Stimulated activated CD4-positive, alpha-beta T cell treated with anti-CD3 and anti-CD28 coated beads, TNF-alpha, amount 100 ng/mL, for 48 hours (primary cell): ENCODE results near the gene NXPH3.

ENCODE experiments used
- DNase-seq, 3 donors: peaks; one replicate each; pipeline ENCODE4 v3.0.0-alpha.2; 2020; ENCODE audit warnings: low read depth in 3 of 3

Gene NXPH3

DNA sequence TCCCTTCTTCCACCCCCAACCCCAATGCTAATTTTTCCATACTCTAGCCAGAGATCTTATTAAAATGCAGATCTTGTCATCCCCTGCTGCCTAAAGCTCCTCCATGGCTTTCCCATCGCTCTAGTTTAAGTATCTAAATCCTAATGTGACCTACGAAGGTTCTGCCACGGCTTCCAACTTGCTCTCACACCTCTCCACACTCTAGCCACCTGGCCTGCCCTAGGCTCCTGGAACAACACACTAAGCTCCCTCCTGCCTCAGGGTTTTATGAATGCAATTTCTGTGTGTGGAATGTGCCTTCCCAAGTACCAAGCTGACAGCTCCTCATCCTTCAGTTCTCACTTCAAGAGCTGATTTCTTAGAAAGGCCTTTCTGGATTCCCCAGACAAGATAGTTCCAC is 16.6 kb downstream of the NXPH3 start:
- no peak for DNase-seq

DNA sequence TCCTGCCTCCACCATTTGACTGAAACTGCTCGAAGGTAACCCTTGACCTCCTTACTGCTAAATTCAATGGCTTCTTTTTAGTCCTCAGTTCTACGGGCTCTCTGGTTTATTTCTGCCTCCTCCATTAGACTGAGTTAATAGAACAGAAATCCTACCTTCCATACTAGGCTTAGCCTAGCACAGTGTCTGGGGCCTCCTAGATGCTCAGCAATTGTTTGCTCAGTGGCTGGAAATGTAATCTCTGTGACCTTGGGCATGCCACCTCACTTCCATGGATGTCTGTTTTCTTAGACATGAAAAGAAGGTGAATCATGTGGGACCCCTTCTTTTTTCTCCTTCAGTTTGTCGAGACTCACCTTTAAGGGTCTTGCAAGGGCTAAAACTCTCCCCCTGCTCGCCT is 19.7 kb downstream of the NXPH3 start:
- DNase-seq = no peak

DNA sequence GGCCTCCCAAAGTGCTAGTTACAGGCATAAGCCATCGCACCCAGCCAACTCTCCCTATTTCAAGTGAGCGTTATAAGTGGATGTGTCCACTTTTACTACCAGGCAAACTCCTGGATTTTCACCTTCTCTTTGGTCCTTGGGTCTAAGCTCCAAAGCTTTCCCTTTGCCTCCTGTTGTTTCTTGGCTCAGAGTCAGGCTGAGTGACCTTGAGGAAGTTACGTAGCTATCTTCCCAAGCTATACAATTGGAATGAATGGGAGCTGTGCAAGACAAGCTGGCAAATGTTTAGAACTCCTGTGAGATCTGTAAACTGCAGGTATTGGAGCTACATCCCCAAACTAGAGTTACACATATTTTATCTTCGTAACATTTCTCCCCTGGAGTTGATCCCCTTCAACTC is 20.3 kb downstream of the NXPH3 start:
- no peak for DNase-seq

DNA sequence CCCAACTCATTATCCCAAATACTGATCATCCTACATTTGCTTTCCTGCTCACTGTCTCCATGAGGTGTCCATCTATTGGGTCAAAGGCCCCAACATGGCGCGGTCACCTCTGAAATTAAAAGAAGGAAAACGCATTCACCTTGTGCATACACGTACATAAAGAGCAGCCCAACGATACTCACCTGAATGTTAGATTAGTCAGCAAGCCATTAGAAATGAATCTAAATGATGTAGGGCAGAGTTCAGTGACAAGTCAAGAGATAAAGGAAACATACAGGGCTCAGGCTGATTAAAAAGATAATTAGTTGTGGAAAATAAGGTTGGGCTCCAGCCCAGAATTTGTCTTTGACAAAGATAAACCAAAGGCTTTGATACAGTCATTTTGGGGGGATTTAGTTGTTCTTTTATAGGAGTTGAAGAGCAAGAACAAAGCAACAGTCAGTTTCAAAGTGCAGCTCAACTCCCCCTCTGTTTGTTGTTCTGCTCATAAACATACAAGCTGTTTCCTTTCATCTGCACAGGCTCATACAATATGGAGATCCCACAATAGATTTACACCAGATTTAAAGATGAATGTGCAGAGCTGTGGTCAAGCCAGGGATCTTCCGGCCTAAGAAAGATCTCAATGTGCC is 21.1 kb downstream of the NXPH3 start:
- DNase-seq = no peak

DNA sequence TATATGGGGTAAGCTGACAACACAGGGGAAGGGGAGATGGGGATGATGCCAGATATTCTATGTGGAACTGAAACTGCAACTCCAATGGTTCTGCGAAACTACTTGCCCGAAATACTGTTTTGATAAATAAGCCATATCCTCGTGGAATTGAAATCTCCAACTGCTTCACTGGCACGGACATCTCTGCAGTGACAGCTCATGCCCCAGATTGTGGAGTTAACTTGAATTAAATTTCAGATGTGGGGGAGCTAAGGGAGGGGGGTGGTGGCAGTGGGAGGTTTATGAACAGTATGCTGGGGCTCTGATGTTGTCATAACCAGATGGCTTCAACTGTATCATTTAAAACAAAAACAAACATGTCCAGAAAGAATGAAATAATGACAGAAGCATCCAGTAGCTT is 21.8 kb downstream of the NXPH3 start:
- no peak for DNase-seq

DNA sequence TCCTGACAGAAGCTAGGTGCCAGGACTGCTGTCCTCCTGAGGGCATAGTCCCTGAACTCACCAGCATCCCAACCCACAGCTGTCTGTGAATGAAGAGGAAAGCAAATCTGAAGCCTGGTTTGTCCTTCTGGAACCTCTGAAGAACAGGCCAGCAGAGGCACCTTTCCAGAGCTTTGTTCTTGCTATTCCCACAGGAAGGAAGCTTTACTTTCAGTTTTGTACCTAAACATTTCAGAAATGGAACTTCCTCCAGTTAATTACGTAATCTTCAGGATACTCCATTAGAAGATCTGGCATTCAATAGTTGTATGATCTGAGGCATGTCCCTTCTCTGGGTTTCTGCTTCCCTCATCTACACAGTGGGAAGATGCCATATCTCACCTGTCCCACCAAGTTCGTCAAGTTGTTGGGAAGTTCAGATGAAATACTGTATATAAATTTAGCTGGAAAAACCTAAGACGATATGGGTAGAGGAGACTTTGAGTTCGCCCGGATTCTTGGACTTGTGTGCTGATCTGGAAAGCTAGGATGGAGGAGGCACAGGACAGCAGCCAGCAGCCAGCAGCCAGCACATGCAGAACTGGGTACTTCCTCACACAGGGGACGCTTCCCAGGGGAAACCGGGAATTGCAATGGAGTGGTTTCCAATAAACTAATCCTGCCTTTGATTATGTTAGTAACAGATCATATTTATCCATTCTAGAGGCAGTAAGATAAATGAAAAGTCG is 22.4 kb downstream of the NXPH3 start:
- DNase-seq = no peak

DNA sequence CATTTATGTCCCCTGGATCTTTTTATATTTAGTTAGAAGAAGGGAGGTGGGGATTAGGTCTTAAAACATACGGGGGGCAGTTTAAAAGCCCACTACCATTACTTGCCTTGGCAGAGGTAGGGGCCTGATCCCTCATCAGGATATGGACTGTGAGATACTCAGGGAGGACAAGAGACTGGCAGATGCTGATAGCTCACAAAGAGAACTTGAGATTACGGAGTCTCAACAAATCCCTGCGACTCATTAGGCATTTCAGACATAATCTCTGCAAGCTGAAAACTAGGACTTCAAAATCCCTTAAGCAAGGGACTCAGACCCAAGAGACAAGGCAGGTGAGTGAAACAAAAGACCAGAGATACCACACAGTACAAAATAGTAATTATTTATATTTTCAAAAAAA is 23.2 kb downstream of the NXPH3 start:
- DNase-seq = no peak

DNA sequence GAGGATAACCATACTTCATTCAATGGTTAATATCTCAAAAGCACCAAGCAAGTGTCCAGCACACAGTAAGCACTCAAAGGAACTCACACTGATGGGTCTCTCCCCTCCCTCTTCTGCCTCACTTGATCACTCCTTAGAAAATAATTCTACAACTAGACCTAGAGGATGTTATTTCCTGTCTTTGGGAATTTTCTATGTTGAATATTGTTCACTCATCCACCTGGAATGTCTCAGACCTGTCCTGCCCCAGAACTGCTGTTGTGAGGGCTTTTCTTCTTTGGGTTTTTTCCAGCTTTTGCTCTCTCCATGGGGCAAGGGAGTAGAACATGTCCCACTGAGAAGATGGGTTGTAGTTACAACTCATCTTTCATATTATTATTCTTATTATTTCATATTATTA is 25.3 kb downstream of the NXPH3 start:
- DNase-seq = no peak

DNA sequence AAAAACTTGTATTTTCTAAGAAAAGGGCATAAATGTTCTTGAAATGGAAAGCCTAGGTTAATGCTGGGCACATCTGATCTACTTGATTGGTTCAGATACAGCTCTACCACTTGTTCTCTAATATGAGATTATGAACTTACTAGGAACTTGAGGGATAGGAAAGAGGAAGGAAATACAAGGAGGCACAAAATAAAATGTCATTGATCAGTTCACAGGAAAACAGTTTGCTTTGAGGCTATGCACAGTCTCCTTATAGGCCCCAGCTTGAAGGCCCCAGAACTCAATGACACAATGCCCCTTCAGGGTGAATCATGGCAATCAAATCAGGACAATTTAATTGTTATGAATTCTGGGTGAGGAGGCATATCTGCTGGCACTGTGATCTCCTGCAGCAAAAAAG is 27.1 kb downstream of the NXPH3 start:
- DNase-seq = no peak

DNA sequence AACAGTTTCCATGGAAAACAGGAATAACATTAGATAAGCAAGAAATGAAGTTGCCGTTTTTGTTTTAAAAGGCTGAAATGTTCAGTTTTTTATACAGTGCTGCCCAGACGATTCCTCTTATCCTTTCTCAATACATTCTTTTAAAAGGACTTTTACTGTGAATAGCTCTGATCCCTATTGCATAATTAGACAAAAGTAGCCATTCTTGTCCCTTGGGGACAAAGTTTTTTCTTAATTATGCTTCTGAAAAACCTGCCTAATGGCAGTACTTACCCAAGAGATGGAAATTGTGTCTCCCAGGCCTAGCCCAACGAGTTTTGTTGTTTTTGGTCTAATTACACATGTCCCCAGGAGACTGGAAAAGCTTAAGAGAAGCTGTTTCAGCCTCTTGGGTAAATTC is 27.6 kb downstream of the NXPH3 start:
- no peak for DNase-seq

DNA sequence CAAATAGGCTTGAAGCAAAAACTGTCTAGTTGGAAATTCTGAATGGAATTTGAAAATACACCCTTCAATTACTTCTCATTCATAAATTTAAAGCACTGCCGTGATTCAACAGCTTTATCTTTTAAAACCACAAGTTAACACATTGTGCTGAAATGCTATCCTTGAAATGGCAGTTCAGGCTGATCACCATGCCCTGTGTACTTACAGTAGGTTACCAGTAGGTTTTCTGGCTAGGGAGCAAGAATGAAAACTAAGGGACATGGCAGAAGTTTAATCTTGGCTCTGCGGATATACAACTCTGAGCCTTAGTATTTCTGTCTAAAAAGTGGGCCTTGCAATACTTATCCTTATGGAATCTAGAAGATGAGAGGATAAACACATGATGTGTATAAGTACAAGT is 28.0 kb downstream of the NXPH3 start:
- no peak for DNase-seq

DNA sequence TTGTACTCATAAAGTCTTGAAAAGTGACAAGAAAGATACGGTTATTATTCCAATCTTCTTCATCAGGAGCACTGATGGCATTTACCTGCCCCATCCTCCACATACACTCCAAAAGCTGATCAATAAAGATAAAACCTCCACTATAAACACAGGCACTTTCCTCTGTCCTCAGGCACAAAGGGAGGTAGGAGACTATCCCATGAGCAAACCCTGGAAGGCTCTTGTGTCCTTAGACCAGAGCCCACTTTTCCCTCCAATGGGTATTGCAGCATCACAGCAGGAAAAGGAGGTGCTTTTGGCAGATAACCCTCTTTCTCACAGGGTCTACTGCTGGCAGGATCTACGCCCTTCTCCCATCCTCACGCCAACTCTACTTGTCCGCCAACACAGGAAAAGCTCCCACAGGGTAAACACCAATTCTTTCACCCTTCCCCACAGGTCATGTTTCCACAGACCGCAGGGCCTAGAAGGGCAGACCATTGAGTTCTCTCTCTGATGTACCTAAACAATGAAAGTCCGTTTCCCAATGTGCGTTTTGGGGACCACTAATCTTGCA is 28.7 kb downstream of the NXPH3 start:
- DNase-seq = no peak

DNA sequence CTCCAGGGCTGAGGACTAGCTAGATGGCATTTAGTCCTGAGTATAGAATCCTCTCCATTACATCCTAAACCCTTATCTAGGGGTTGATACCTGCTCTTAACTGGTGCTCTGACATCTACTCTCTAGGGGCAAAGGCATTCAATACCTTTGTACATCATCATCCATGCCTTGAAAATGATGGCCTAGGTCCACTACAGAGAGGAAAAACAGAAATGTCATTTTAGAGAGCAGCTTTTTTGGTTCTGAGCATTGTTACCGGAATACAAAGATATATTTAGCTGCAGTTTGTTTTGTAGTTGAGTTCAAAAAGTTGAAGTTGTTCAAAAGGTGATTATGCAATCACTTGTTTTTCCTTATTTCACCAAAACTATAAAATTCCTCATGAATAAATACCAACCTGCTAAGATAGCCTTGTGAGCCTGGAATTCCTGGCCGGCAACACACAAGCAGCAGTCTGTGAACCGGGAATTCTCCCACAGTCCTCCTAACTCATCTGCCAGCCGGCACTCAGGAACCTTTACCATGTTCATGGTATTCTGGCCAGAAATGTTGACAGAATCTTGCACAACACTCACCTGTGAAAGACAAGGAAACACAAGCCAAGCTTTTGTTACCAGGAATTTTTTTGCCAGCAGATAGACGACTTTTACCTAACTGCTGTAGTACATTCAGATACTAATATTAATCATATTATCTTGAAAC is 35.4 kb downstream of the NXPH3 start:
- DNase-seq = no peak

DNA sequence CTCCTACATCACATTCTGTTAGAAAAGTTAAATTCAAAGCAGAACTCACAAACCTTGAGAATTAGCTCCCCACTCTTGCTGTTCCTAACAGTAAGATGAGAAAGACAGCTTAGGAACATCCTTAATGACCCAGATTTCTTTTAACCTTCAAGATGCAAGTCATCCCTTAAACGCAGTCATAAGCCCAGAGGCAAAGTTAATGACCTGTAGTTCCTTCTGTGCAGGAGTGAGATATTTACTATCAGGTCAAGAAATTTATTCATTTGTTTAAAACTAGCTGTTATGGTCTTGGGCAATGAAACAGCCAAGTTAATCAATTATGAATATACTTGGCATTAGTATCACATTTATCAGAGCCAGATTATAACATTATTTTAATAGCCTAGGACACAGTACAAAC is 37.1 kb downstream of the NXPH3 start:
- no peak for DNase-seq

DNA sequence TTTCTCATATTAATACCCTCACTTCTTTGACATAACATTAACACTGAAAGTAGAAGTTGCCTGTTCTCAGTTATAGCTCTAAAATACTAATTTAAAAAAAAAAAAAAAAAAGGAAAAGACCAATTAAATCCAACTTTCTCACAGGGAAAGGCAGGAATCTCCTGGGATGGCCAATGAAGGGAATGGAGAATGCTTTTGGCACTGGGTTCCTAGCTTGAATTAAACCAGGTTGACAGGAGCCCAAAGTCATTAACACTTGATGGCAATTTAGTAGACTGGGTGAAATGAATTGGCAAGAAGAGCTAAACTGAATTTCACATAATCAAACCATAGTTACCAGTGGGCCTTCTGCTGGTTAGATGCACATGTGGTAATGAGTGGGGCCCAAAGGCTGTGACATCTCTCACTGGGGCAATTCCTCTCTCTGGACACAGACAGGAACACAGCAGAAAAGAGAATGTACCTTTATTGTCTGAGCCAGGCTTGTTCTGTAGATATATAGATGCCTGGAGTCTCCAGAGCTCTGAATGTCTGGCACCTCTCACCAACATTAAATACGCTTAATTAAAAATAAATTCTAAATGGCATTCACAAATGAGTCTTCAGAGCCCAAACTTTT is 37.6 kb downstream of the NXPH3 start:
- DNase-seq = no peak

DNA sequence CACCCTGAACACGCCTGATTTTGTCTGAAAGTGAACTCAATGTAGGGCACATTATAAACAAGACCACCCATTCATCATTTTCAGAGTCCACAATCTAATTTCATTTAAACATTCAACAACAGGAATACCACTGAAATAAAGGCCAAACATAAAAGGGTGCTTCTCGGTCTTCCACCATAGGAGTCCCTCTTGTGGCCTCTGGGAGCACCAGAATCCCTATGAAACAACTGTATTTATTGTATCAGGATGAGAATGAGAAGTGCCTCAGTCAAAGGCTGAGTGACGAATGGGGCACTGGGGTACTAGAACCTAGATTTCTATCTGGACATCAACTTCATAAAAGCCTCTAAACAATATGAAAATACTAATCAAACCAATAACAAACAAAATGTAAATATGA is 40.4 kb downstream of the NXPH3 start:
- no peak for DNase-seq

DNA sequence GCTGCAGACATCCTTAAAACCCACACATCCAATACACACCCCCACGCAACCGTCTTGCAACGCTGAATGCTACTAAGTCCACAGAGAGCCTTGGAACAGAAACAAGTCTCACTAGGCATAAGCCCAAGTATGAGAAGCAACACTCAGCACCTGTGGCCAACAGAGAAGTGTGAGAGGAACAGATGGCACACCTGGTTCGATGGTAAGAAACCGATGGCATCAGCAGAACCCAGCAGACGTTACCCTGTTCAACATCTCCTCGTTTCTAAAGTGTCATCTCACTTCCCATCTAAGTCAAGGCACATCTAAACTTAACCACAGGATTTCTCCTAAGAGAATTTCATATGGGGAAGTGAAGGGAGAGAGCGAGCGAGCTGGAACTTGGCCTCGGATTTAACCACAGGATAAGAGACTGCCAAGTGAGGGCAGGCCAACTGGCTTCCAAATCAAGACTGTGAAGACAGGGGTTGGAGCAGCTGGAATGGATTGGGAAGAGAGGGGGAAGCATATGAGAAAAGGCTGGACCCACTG is 41.0 kb downstream of the NXPH3 start:
- DNase-seq = no peak

DNA sequence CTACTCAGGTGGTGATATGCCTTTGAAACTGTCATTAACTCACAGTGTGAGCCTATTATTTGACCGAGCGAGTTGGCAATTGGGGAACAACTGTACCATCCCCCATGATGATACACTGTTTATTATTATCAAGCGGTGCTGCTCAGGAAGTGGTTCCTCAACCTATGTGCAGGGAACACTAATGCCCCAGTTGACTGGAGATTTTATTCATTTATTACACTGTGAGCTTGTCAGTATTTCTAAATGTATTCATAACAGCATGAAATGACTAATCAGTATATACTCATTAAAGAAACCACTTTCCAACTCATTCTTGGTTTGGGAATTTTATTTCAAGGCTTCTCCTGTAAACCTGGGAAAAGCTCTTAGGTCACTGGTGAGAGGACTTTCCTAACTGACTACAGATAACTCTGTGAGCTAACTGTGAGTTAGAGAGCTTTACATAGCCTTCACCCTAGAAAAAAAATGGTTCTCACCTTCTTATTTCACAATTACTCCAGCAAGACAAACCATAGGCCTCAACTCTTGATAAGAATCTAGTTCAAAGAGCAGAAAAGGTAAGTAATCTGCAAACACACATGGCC is 42.4 kb downstream of the NXPH3 start:
- DNase-seq = no peak

DNA sequence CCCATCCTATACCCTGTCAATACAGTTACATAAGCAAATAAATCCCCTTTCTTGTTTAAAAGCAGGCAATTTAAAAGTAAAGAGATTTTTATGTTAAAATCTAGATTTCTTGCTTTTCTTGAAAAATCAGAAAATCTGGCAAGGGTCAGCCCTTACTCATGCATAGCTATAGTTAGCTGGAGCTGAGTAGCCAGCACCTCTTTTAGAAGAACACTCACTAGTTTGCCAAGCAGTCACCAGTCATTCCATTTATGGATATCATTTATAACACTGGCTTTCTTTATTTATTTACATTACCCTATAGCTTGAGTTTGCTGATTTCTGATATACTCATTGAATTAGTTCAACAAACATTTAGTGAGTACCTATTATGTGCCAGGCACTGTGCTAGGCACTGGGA is 45.7 kb downstream of the NXPH3 start:
- DNase-seq = no peak

DNA sequence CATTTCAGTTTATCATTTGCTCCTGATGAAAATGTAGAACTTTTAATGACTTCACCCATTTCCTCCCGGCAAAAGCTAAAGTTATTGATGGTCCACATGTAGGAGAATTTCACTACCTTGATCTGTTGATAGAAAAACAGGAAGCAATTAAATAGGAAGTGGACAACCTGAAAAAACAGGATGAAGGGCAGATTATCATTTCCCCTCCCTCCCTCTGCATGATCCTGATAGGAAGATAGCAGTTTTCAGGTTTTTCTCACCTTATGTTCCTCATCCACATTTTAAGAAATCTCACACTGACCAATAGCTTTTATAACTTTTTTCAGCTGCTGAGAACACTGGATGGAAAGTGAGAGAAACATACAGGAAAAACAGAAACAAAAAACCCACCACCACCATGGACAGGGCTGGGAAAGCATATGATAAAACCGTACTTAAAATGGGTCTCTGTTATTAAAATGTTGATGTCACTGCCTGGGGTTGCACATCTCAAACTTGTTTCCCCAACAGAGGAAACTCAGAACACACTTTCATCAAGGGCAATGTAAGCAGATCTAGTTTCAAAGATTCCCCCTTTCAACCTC is 46.4 kb downstream of the NXPH3 start:
- no peak for DNase-seq

DNA sequence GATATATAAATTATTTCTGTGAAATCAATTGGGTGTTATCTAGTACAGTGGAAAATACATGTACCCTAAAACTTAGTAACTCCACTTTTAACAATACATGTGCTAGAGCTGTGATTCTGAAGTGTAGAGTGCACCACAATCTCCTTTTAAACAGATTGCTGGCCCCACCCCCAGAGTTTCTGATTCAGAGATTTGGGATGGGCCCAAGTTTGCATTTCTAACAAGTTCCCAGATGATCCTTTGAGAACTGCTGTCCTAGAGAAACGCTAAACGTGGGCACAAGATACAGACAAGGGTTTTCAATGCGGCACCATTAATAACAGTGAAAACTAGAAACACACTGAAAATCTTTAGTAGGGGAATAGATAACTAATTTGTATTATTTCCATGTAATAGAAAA is 49.2 kb downstream of the NXPH3 start:
- DNase-seq = no peak

DNA sequence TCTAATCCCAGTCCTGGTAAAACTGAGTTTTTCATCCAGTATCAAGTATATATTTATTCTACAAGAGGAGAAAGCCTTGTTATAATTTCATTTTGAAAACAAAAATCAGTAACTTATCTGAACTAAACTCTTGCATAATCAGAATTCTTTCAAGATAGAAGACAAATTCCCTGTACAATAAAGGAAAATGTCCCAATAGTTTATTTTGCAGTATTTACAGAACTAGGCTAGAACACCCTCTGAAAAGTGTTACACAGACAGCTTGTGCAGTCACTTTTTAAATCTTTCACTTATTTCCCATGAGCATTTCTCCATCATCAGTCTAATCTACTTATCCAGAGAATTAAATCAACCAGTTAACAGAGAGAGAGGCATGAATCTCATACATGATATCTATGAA is 53.8 kb downstream of the NXPH3 start:
- no peak for DNase-seq
